AG04449 (cell line): ENCODE measurements around the gene LILRB5.

Source experiments
- CTCF ChIA-PET: fragments of 350-600 bp; formaldehyde crosslinking; extraction: SDS; loops from one replicate; lab custom pipeline; 2021; ENCODE audit warnings: antibody characterized with exemption; lab: Yijun Ruan, JAX
- POLR2A ChIA-PET: fragments of 400-600, 350-600 bp; formaldehyde crosslinking; extraction: SDS; loops from one replicate; lab custom pipeline; 2020; ENCODE audit warnings: antibody characterized with exemption, inconsistent platforms; lab: Yijun Ruan, JAX
- DNase-seq: peaks from one replicate; pipeline ENCODE4 v3.0.0-alpha.2; 2010; ENCODE audit warnings: low read depth, low spot score
- H3K4me3 ChIP-seq: 2 replicates; pipeline ENCODE4 v1.5.1; 2011; ENCODE audit warnings: low read depth, mild to moderate bottlenecking, control low read depth, low read length
- CTCF ChIP-seq: IDR thresholded peaks from one replicate; pipeline ENCODE4 v1.5.1; 2011; ENCODE audit warnings: mild to moderate bottlenecking, moderate library complexity, low read length, control low read depth, inconsistent platforms; ENCODE audit not compliant: insufficient read depth; ENCODE audit errors: missing control alignments

The LILRB5 gene

GRCh38 chr19:54257116-54257480 lies at the start of gene LILRB5:
TSS of gene LILRB5 (minus strand) at chr19:54257273. CDS start at chr19:54257193, 80 bp downstream.
- H3K4me3 ChIP-seq: no peak within 1 kb of the TSS
- POLR2A ChIA-PET: no interaction called here
- no peak for TF ChIP-seq CTCF
- CTCF ChIA-PET: interaction anchor here (2.8 kb wide), 1 partner anchor 9 kb away, joined by 16 read pairs; no protein-coding TSS in a partner anchor
- DNase-seq: no peak

DNA sequence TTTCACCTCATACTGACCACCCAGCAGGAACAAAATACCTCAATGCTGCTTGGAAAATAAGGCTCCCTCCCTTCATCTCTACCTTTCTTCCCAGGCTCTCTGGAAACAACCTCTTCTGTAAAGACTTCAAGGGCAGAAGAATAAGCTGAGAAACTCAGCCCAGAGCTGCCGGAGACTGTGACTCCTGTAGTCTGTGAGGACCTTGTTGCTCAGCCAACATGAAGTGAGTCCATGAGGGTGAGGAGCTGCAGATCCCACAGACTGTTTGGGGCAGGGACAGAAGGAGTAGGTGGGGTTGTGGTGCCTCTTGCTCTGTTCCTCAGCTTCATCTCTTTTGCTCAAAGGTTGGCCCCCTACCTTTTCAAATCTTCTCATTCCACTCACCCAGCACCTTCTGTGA lies 48.1 kb upstream of the LILRB5 start:
- ChIA-PET POLR2A (no interaction called here), CTCF (interaction anchor here (1.1 kb wide), 1 partner anchor 20 kb away, joined by 4 read pairs; no protein-coding TSS in a partner anchor)
- DNase-seq: no peak
- TF ChIP-seq CTCF: no peak
- H3K4me3 ChIP-seq: no peak overlapping the region

- CTCF ChIA-PET: no interaction called here
- POLR2A ChIA-PET: no interaction called here
- H3K4me3 ChIP-seq: no peak overlapping the region
- no peak for TF ChIP-seq CTCF
- DNase-seq: no peak
Measured at GRCh38 chr19:54302257-54302656, 45.2 kb upstream of the LILRB5 start.

DNA sequence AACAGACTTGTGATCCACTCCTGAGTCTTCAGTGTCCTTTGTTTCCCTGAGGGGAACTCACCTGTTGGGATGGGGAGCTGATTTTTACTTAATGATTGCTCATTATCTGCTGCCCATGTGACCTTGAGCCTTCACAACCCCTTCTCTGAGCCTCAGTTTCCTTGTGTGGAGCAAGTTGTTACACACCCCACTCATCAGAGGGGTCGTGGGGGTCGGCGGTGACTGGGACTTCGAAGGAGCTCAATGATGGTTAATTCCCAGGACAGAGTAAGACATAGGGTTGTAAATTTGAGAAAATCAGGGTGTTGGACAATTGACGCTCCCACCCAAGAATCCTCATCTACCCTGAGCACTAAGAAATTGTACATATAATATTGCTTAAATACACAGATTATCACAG lies 42.4 kb upstream of the LILRB5 start:
- no peak for TF ChIP-seq CTCF
- CTCF ChIA-PET: no interaction called here
- H3K4me3 ChIP-seq: no peak overlapping the region
- POLR2A ChIA-PET: no interaction called here
- DNase-seq: no peak

GRCh38 chr19:54299126-54299498 lies 42.0 kb upstream of the LILRB5 start:
- CTCF ChIA-PET: no interaction called here
- no peak overlapping the region for H3K4me3 ChIP-seq
- no peak for TF ChIP-seq CTCF
- DNase-seq: no peak
- POLR2A ChIA-PET: no interaction called here

GRCh38 chr19:54298357-54299125 lies 41.5 kb upstream of the LILRB5 start:
- ChIA-PET CTCF (no interaction called here), POLR2A (no interaction called here)
- no peak overlapping the region for H3K4me3 ChIP-seq
- no peak for DNase-seq
- no peak for TF ChIP-seq CTCF
